ENCODE measurements around the gene PLA2G5. TPM values are rescaled to one million over a fixed set of nuclear protein-coding genes. Genes with fewer than 3 reads are reported as not detected.
A peak's percentile ranks its signal among the peaks of the same experiment; 100 is the strongest.

Gene PLA2G5
- total RNA-seq, 1 experiment from 2014 or later, result not detected

DNA sequence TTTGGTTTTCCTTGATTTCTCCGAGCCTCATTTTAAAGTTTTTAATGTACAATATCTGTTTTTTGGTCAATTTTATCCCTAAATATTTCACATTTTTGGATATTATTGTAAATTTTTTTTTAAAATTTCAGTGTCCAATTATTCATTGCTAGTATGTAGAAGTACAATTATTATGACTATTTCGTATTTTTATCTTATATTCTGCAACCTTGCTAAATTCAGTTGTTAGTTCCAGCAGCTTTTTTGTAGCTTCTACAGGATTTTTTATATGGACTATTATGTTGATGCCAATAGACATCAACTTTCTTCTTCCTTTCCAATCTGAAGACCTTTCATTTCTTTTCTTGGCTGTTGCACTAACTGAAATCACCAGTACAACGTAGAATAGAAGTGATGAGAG is 65.0 kb downstream of the PLA2G5 start:
- Histone ChIP-seq H3K9ac (ENCODE audit: low read length) (no peak overlapping the region), H3K4me1 (ENCODE audit: insufficient read depth, low read length) (peaks cover 35% of the 10 kb centered on the region), H3K79me2 (ENCODE audit: low read length) (no peaks in the 10 kb centered on the region), H3K4me3 (ENCODE audit: low read length) (no peak overlapping the region), H2AFZ (ENCODE audit: low read length) (no peak overlapping the region), H3F3A (ENCODE audit: low read length, unreplicated experiment) (no peaks in the 10 kb centered on the region), H3K9me3 (ENCODE audit: low read length) (no peaks in the 10 kb centered on the region), H3K4me2 (ENCODE audit: low read length) (no peak overlapping the region), H3K27ac (ENCODE audit: low read length) (no peak overlapping the region), H3K27me3 (ENCODE audit: low read length) (no peaks in the 10 kb centered on the region), H3K36me3 (ENCODE audit: low read depth, low read length) (no peaks in the 10 kb centered on the region), H4K20me1 (ENCODE audit: low read length) (no peaks in the 10 kb centered on the region), H3K9me2 (replicated peaks; ENCODE audit: low read length) (no peaks in the 10 kb centered on the region)
- intact Hi-C loops (cut with micrococcal nuclease), result no loop called here
- DNase-seq (no peak), ATAC-seq (no peak)
- CTCF ChIA-PET, result no interaction called here
- BruUV-seq (replicated peaks), result no TSS peak
- TF ChIP-seq EZH2 (IDR thresholded peaks at IDR 0.05; ENCODE audit: low read length, unreplicated experiment) (no peak), EZH2phosphoT487 (IDR thresholded peaks at IDR 0.05; ENCODE audit: borderline replicate concordance, low read length) (no peak)
- TF ChIP-seq, protein P1, sequence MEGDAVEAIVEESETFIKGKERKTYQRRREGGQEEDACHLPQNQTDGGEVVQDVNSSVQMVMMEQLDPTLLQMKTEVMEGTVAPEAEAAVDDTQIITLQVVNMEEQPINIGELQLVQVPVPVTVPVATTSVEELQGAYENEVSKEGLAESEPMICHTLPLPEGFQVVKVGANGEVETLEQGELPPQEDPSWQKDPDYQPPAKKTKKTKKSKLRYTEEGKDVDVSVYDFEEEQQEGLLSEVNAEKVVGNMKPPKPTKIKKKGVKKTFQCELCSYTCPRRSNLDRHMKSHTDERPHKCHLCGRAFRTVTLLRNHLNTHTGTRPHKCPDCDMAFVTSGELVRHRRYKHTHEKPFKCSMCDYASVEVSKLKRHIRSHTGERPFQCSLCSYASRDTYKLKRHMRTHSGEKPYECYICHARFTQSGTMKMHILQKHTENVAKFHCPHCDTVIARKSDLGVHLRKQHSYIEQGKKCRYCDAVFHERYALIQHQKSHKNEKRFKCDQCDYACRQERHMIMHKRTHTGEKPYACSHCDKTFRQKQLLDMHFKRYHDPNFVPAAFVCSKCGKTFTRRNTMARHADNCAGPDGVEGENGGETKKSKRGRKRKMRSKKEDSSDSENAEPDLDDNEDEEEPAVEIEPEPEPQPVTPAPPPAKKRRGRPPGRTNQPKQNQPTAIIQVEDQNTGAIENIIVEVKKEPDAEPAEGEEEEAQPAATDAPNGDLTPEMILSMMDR (conservative IDR thresholded peaks at IDR 0.05; ENCODE audit: low read depth, low read length), result no peak
- POLR2A ChIA-PET (ENCODE audit: unreplicated experiment), result no interaction called here

DNA sequence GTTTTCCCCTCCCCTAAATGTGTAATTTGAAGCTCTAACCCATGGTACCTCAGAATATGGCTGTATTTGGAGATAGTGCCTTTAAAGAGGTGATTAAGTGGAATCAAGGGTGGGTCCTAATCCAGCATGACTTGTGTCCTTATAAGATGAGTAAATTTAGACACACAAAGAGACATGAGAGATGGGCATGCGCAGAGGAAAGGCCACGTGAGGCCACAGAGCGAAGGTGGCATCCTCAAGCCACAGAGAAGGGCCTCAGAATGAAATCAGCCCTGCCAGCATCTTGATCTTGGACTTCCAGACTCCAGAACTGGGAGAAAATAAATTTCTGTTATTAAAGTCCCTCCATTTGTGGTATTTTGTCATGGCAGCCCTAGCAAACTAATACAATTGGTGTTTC is 66.3 kb downstream of the PLA2G5 start:
- Histone ChIP-seq H3K27ac (ENCODE audit: low read length) (no peak overlapping the region), H3K4me2 (ENCODE audit: low read length) (0 out of 2 replicates have a peak overlapping the region, but pooled peaks have one; percentile 19), H2AFZ (ENCODE audit: low read length) (no peak overlapping the region), H3K79me2 (ENCODE audit: low read length) (no peaks in the 10 kb centered on the region), H3K36me3 (ENCODE audit: low read depth, low read length) (no peaks in the 10 kb centered on the region), H3F3A (ENCODE audit: low read length, unreplicated experiment) (no peaks in the 10 kb centered on the region), H3K9me2 (replicated peaks; ENCODE audit: low read length) (no peaks in the 10 kb centered on the region), H3K27me3 (ENCODE audit: low read length) (no peaks in the 10 kb centered on the region), H4K20me1 (ENCODE audit: low read length) (no peaks in the 10 kb centered on the region), H3K4me3 (ENCODE audit: low read length) (no peak overlapping the region), H3K9ac (ENCODE audit: low read length) (no peak overlapping the region), H3K4me1 (ENCODE audit: insufficient read depth, low read length) (peaks cover 41% of the 10 kb centered on the region), H3K9me3 (ENCODE audit: low read length) (no peaks in the 10 kb centered on the region)
- intact Hi-C loops (cut with micrococcal nuclease), result no loop called here
- ChIA-PET POLR2A (ENCODE audit: unreplicated experiment) (interaction anchor here (0.6 to 0.7 kb wide), 2 partner anchors 12 to 443 kb away, joined by 3 read pairs; no protein-coding TSS in a partner anchor), CTCF (no interaction called here)
- no TSS peak for BruUV-seq (replicated peaks)
- TF ChIP-seq EZH2 (IDR thresholded peaks at IDR 0.05; ENCODE audit: low read length, unreplicated experiment), result no peak
- TF ChIP-seq, protein P1 (conservative IDR thresholded peaks at IDR 0.05; ENCODE audit: low read depth, low read length), result no peak
- no peak for TF ChIP-seq EZH2phosphoT487 (IDR thresholded peaks at IDR 0.05; ENCODE audit: borderline replicate concordance, low read length)
- DNase-seq, result no peak
- no peak for ATAC-seq

DNA sequence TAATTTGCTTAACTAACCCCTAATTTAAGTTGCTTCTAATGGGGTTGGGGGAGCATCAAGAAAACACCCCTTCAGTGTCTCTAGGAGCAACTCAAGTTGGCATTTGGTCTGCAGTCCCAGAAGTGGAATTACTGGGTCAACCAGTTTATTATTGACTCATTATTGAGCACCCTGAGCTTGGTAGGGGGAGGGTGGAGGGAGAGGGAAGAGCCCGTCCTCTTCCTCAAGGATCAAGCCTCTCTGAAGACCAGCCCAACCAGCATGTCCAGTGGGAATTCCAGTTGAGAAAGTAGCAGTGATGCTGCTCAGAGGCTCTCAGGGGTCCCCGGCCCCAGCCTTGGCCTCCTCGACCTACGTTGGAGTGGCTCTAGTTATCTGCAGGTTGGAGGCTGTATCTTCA is 67.1 kb downstream of the PLA2G5 start:
- intact Hi-C loops (cut with micrococcal nuclease), result no loop called here
- H3K27me3 ChIP-seq (ENCODE audit: low read length), result no peaks in the 10 kb centered on the region
- TF ChIP-seq EZH2 (IDR thresholded peaks at IDR 0.05; ENCODE audit: low read length, unreplicated experiment) (no peak), EZH2phosphoT487 (IDR thresholded peaks at IDR 0.05; ENCODE audit: borderline replicate concordance, low read length) (no peak)
- TF ChIP-seq, protein P1 (conservative IDR thresholded peaks at IDR 0.05; ENCODE audit: low read depth, low read length), result no peak
- ATAC-seq (peak; percentile 62), DNase-seq (peak; percentile 95)
- BruUV-seq (replicated peaks), result no TSS peak
- no peak overlapping the region for H3K4me3 ChIP-seq (ENCODE audit: low read length)
- ChIA-PET POLR2A (ENCODE audit: unreplicated experiment) (no interaction called here), CTCF (no interaction called here)
- H3K79me2 ChIP-seq (ENCODE audit: low read length), result no peaks in the 10 kb centered on the region
- peak overlapping the region; percentile 55 for H3K4me2 ChIP-seq (ENCODE audit: low read length)
- H2AFZ ChIP-seq (ENCODE audit: low read length), result no peak overlapping the region
- H3K9ac ChIP-seq (ENCODE audit: low read length), result no peak overlapping the region; the same call in 1 of the 2 replicates
- no peaks in the 10 kb centered on the region for H3K36me3 ChIP-seq (ENCODE audit: low read depth, low read length)
- no peaks in the 10 kb centered on the region for H3K9me2 ChIP-seq (replicated peaks; ENCODE audit: low read length)
- no peaks in the 10 kb centered on the region for H4K20me1 ChIP-seq (ENCODE audit: low read length)
- peak overlapping the region; percentile 65 for H3K27ac ChIP-seq (ENCODE audit: low read length)
- H3F3A ChIP-seq (ENCODE audit: low read length, unreplicated experiment), result no peaks in the 10 kb centered on the region
- peaks cover 41% of the 10 kb centered on the region for H3K4me1 ChIP-seq (ENCODE audit: insufficient read depth, low read length)
- no peaks in the 10 kb centered on the region for H3K9me3 ChIP-seq (ENCODE audit: low read length)
